Effector memory CD8-positive, alpha-beta T cell (primary cell): ENCODE results near the gene CNRIP1.

Experiments used
- ATAC-seq: fragments of 150-1000 bp; cut with Tn5 transposase; replicated peaks from 2 replicates; pipeline ENCODE4 v1.10.0; 2021; ENCODE audit warnings: mild to moderate bottlenecking, moderate library complexity
- DNase-seq, 3 experiments: peaks; one replicate each; pipeline ENCODE4 v3.0.0; 2021
- H3K27ac Mint-ChIP-seq, 2 donors: one replicate each; pipeline ENCODE4 v1.8.0; 2022; ENCODE audit warnings: mild to moderate bottlenecking in 2 of 2, mixed read lengths in 2 of 2, moderate library complexity in 2 of 2
- H3K27me3 Mint-ChIP-seq, 2 donors: one replicate each; pipeline ENCODE4 v1.8.0; 2022; ENCODE audit warnings: mixed read lengths in 2 of 2
- H3K36me3 Mint-ChIP-seq: one replicate; pipeline ENCODE4 v1.8.0; 2022; ENCODE audit warnings: mild to moderate bottlenecking, moderate library complexity, mixed read lengths; ENCODE audit not compliant: insufficient read depth
- H3K4me1 Mint-ChIP-seq, 2 donors: one replicate each; pipeline ENCODE4 v1.8.0; 2022; ENCODE audit warnings: low read depth in 2 of 2, mixed read lengths in 2 of 2
- H3K4me3 Mint-ChIP-seq, 2 donors: one replicate each; pipeline ENCODE4 v1.8.0; 2022; ENCODE audit warnings: mild to moderate bottlenecking in 2 of 2, mixed read lengths in 2 of 2, moderate library complexity in 2 of 2
- H3K9me3 Mint-ChIP-seq, 2 donors: one replicate each; pipeline ENCODE4 v1.8.0; 2022; ENCODE audit warnings: mixed read lengths in 2 of 2

The CNRIP1 gene

GRCh38 chr2:68250196-68250595 is 69.6 kb downstream of the CNRIP1 start:
- Mint-ChIP-seq H3K9me3 (no peaks in the 10 kb centered on the region), H3K4me1 (peaks cover 17 to 33% of the 10 kb centered on the region in 2 donors), H3K36me3 (peaks cover 35% of the 10 kb centered on the region), H3K4me3 (peak overlapping the region in 1 of 2 donors; percentile 98), H3K27me3 (no peaks in the 10 kb centered on the region), H3K27ac (peak overlapping the region in 1 of 2 donors; percentile 99)
- ATAC-seq = no peak
- no peak for DNase-seq

GRCh38 chr2:68248806-68249205 is 70.9 kb downstream of the CNRIP1 start:
- Mint-ChIP-seq H3K4me1 (peaks cover 15 to 23% of the 10 kb centered on the region in 2 donors), H3K9me3 (no peaks in the 10 kb centered on the region), H3K4me3 (no peak overlapping the region), H3K27me3 (no peaks in the 10 kb centered on the region), H3K36me3 (peaks cover 35% of the 10 kb centered on the region), H3K27ac (no peak overlapping the region)
- DNase-seq = no peak
- no peak for ATAC-seq

GRCh38 chr2:68248361-68248760 is 71.4 kb downstream of the CNRIP1 start:
- ATAC-seq (no peak), DNase-seq (no peak)
- no peaks in the 10 kb centered on the region for H3K27me3 Mint-ChIP-seq
- peaks cover 33% of the 10 kb centered on the region for H3K36me3 Mint-ChIP-seq
- H3K27ac Mint-ChIP-seq = no peak overlapping the region
- H3K4me3 Mint-ChIP-seq = no peak overlapping the region
- peaks cover 15 to 19% of the 10 kb centered on the region in 2 donors for H3K4me1 Mint-ChIP-seq
- H3K9me3 Mint-ChIP-seq = no peaks in the 10 kb centered on the region

- Mint-ChIP-seq H3K4me1 (peaks cover 16 to 18% of the 10 kb centered on the region in 2 donors), H3K36me3 (peaks cover 14% of the 10 kb centered on the region), H3K9me3 (no peaks in the 10 kb centered on the region), H3K27me3 (no peaks in the 10 kb centered on the region), H3K27ac (no peak overlapping the region), H3K4me3 (no peak overlapping the region)
- ATAC-seq (no peak), DNase-seq (no peak)
These were observed 73.4 kb downstream of the CNRIP1 start for GRCh38 chr2:68246396-68246795.

GRCh38 chr2:68245672-68246071 is 74.1 kb downstream of the CNRIP1 start:
- DNase-seq (no peak), ATAC-seq (peak; percentile 47)
- Mint-ChIP-seq H3K4me1 (peaks cover 14 to 21% of the 10 kb centered on the region in 2 donors), H3K4me3 (no peak overlapping the region), H3K9me3 (no peaks in the 10 kb centered on the region), H3K27ac (no peak overlapping the region), H3K36me3 (peaks cover 7% of the 10 kb centered on the region), H3K27me3 (no peaks in the 10 kb centered on the region)

GRCh38 chr2:68245066-68245465 is 74.7 kb downstream of the CNRIP1 start:
- no peak overlapping the region for H3K27ac Mint-ChIP-seq
- peaks cover 17 to 21% of the 10 kb centered on the region in 2 donors for H3K4me1 Mint-ChIP-seq
- H3K36me3 Mint-ChIP-seq = peaks cover 4% of the 10 kb centered on the region
- DNase-seq (no peak), ATAC-seq (no peak)
- H3K9me3 Mint-ChIP-seq = no peaks in the 10 kb centered on the region
- H3K4me3 Mint-ChIP-seq = no peak overlapping the region
- no peaks in the 10 kb centered on the region for H3K27me3 Mint-ChIP-seq

GRCh38 chr2:68244456-68244855 is 75.3 kb downstream of the CNRIP1 start:
- no peak for ATAC-seq
- Mint-ChIP-seq H3K4me3 (no peak overlapping the region), H3K4me1 (peaks cover 16 to 23% of the 10 kb centered on the region in 2 donors), H3K9me3 (no peaks in the 10 kb centered on the region), H3K27ac (no peak overlapping the region), H3K27me3 (no peaks in the 10 kb centered on the region), H3K36me3 (no peaks in the 10 kb centered on the region)
- DNase-seq = no peak
